Endothelial cell of umbilical vein (primary cell): ENCODE results near the gene OR8B2. TPM values are rescaled to one million over a fixed set of nuclear protein-coding genes. Genes with fewer than 3 reads are reported as not detected.

Experiments used
- BruUV-seq: library from RNA; stranded (reverse); fragments of 400-500 nt; replicated peaks from 2 replicates; lab custom pipeline; 2021; lab: Mats Ljungman, UMichigan
- CTCF ChIA-PET: fragments of 300-600, 350-600 bp; sonication (Branson Sonifier 250); formaldehyde crosslinking; loops from one replicate; lab custom pipeline; 2021; ENCODE audit warnings: antibody characterized with exemption, inconsistent platforms; lab: Charles Lee
- POLR2A ChIA-PET: fragments of 300-600, 350-600 bp; sonication (Branson Sonifier 250); formaldehyde crosslinking; loops from one replicate; lab custom pipeline; 2021; ENCODE audit warnings: antibody characterized with exemption, inconsistent platforms; lab: Charles Lee
- DNase-seq: peaks from one replicate; pipeline ENCODE4 v3.0.0-alpha.2; 2011; ENCODE audit warnings: low read depth, low spot score
- FAIRE-seq: peaks from 2 replicates; lab custom pipeline; 2011; peaks lifted over from hg19 to GRCh38; lab: Jason Lieb, UNC
- H2AFZ ChIP-seq: 2 replicates; pipeline ENCODE4 v1.6.0; 2012; ENCODE audit warnings: low read depth, low read length, control low read depth, inconsistent platforms
- H3K27ac ChIP-seq: 2 replicates; pipeline ENCODE4 v1.5.1; 2011; ENCODE audit warnings: low read depth, mild to moderate bottlenecking, control low read depth, low read length, moderate library complexity; ENCODE audit not compliant: insufficient read depth
- H3K27me3 ChIP-seq, 2 experiments: 2 replicates each; pipeline versions ENCODE4 v1.6.0 to v1.6.1; 2011; ENCODE audit warnings: low read length in 2 of 2, mixed read lengths in 1 of 2; ENCODE audit not compliant: control insufficient read depth in 2 of 2, insufficient read depth in 2 of 2
- H3K36me3 ChIP-seq, 2 experiments: 2 replicates in 1 of 2; 3 replicates in 1 of 2; pipeline ENCODE4 v1.5.1; 2011; ENCODE audit warnings: low read length in 2 of 2, mild to moderate bottlenecking in 1 of 2, moderate library complexity in 1 of 2; ENCODE audit not compliant: control insufficient read depth in 2 of 2, insufficient read depth in 2 of 2; ENCODE audit errors: extremely low read depth in 1 of 2
- H3K4me1 ChIP-seq: 3 replicates; pipeline ENCODE4 v1.5.1; 2011; ENCODE audit warnings: mild to moderate bottlenecking, low read length; ENCODE audit not compliant: control insufficient read depth, insufficient read depth; ENCODE audit errors: extremely low read depth
- H3K4me2 ChIP-seq: 2 replicates; pipeline ENCODE4 v1.6.1; 2011; ENCODE audit warnings: low read length, control low read depth, mixed read lengths; ENCODE audit not compliant: insufficient read depth
- H3K4me3 ChIP-seq, 3 experiments: fragments of 200-600 bp in 1 of 3; sonication (generic), shearing (Covaris generic) in 1 of 3; replicated peaks in 1 of 3; 2 replicates each; pipeline ENCODE4 v1.5.1; 2011 to 2016; ENCODE audit warnings: control low read depth in 3 of 3, low read length in 3 of 3, mild to moderate bottlenecking in 2 of 3, inconsistent platforms in 1 of 3, low read depth in 1 of 3, moderate library complexity in 1 of 3; ENCODE audit not compliant: insufficient read depth in 1 of 3
- H3K79me2 ChIP-seq: 2 replicates; pipeline ENCODE4 v1.6.0; 2012; ENCODE audit warnings: low read length, inconsistent platforms; ENCODE audit not compliant: control insufficient read depth, insufficient read depth
- H3K9ac ChIP-seq: replicated peaks from 2 replicates; pipeline ENCODE3; 2011; ENCODE audit warnings: low read length, control low read depth; ENCODE audit not compliant: insufficient read depth; ENCODE audit errors: extremely low read depth
- H3K9me1 ChIP-seq: replicated peaks from 3 replicates; pipeline ENCODE4 v1.6.0; 2011; ENCODE audit warnings: mild to moderate bottlenecking, low read length; ENCODE audit not compliant: control insufficient read depth, insufficient read depth; ENCODE audit errors: extremely low read depth
- H3K9me3 ChIP-seq: replicated peaks from 2 replicates; pipeline ENCODE4 v1.5.1; 2012; ENCODE audit warnings: low read length, inconsistent platforms; ENCODE audit not compliant: control insufficient read depth, insufficient read depth
- H4K20me1 ChIP-seq: replicated peaks from 2 replicates; pipeline ENCODE3; 2011; ENCODE audit warnings: mild to moderate bottlenecking, low read length; ENCODE audit not compliant: control insufficient read depth, insufficient read depth; ENCODE audit errors: extremely low read depth
- CTCF ChIP-seq, 2 donors: IDR thresholded peaks; 1 replicate in 1 of 2; 2 replicates in 1 of 2; pipeline ENCODE4 v1.5.1; 2011; ENCODE audit warnings: low read length in 2 of 2, mild to moderate bottlenecking in 2 of 2, moderate library complexity in 2 of 2, control low read depth in 1 of 2, inconsistent platforms in 1 of 2, low read depth in 1 of 2; ENCODE audit not compliant: insufficient read depth in 1 of 2; ENCODE audit errors: extremely low read depth in 1 of 2
- FOS ChIP-seq: IDR thresholded peaks from 2 replicates; pipeline ENCODE4 v1.6.1; 2011; ENCODE audit warnings: mild to moderate bottlenecking, low read length, moderate library complexity, borderline replicate concordance; ENCODE audit not compliant: insufficient read depth
- GATA2 ChIP-seq: IDR thresholded peaks from 2 replicates; pipeline ENCODE4 v1.7.0; 2011; ENCODE audit warnings: low read depth, mild to moderate bottlenecking, moderate library complexity, mixed read lengths, low read length; ENCODE audit not compliant: insufficient read length, insufficient read depth
- JUN ChIP-seq: IDR thresholded peaks from 2 replicates; pipeline ENCODE4 v1.6.1; 2011; ENCODE audit warnings: borderline replicate concordance, low read depth; ENCODE audit not compliant: insufficient read length, insufficient read depth
- MAX ChIP-seq: IDR thresholded peaks from 2 replicates; pipeline ENCODE4 v1.6.1; 2011; ENCODE audit not compliant: insufficient read depth, insufficient read length
- dilution Hi-C: fragments of 300-500 bp; cut with MboI; formaldehyde crosslinking; loops from one replicate; pipeline ENCODE4 v1.15.0; 2019; ENCODE audit warnings: low sequenced_read_pairs; ENCODE audit not compliant: extremely low pct_ligation_motif_present
- intact Hi-C: fragments of 100-400 bp; cut with micrococcal nuclease; formaldehyde crosslinking; loops from one replicate; pipeline ENCODE4 v1.10.0; 2022
- polyA plus RNA-seq, 4 experiments: library from polyadenylated mRNA; depleted of rRNA in 3 of 4; stranded (reverse) in 3 of 4; unstranded in 1 of 4; fragments of >200 nt; gene quantifications; 2 replicates each; pipeline versions ENCODE4 v1.2.1 to v1.2.3, GENCODE V29; 2011 to 2012; ENCODE audit warnings: missing spikeins in 1 of 4
- total RNA-seq: library from RNA; stranded (reverse); gene quantifications from 2 replicates; pipeline ENCODE4 v1.2.3, GENCODE V29; 2021

Gene OR8B2
- total and polyA plus RNA-seq, 2 donors (not counting 3 experiments of a cell fraction or from before 2014, with no cell fraction given): not detected

GRCh38 chr11:124402326-124402922, 18.1 kb upstream of the OR8B2 start:
- peak; percentile 67 for DNase-seq
- intact Hi-C loops: loop anchor here (1.0 to 5.0 kb wide), 4 partner anchors 184 to 465 kb away; no protein-coding TSS in a partner anchor
- BruUV-seq: no TSS peak
- Histone ChIP-seq H3K4me2 (no peak overlapping the region), H4K20me1 (no peaks in the 10 kb centered on the region), H3K79me2 (no peaks in the 10 kb centered on the region), H3K4me3 (no peak overlapping the region), H3K27me3 (peaks cover 2 to 10% of the 10 kb centered on the region in 2 experiments), H3K36me3 (no peaks in the 10 kb centered on the region), H3K27ac (no peak overlapping the region), H3K9ac (no peak overlapping the region), H3K9me3 (no peaks in the 10 kb centered on the region), H2AFZ (no peak overlapping the region), H3K4me1 (no peaks in the 10 kb centered on the region), H3K9me1 (no peaks in the 10 kb centered on the region)
- dilution Hi-C loops: no loop called here
- CTCF ChIA-PET: interaction anchor here (0.6 to 2.8 kb wide), 14 partner anchors 14 to 474 kb away, joined by 3 to 15 read pairs (median 4); no protein-coding TSS in a partner anchor
- TF ChIP-seq MAX: no peak
- no peak for TF ChIP-seq GATA2
- peak; percentile 80 for TF ChIP-seq CTCF (IDR thresholded peaks at IDR 0.05; ENCODE audit: extremely low read depth in 1 of 2, insufficient read depth in 1 of 2, low read depth in 1 of 2, low read length in 2 of 2)
- TF ChIP-seq JUN: no peak
- peak; percentile 12 for TF ChIP-seq FOS
- POLR2A ChIA-PET: no interaction called here
- peak; percentile 88 for FAIRE-seq
